HG02870 (cell line): ENCODE measurements around the gene CNTRL.
A peak's percentile ranks its signal among the peaks of the same experiment; 100 is the strongest.

Experiments used
- ATAC-seq: cut with Tn5 transposase; IDR thresholded peaks from one replicate; pipeline ENCODE4 v1.9.1; 2021; ENCODE audit warnings: mild to moderate bottlenecking, moderate library complexity; ENCODE audit not compliant: unreplicated experiment

CNTRL gene

DNA sequence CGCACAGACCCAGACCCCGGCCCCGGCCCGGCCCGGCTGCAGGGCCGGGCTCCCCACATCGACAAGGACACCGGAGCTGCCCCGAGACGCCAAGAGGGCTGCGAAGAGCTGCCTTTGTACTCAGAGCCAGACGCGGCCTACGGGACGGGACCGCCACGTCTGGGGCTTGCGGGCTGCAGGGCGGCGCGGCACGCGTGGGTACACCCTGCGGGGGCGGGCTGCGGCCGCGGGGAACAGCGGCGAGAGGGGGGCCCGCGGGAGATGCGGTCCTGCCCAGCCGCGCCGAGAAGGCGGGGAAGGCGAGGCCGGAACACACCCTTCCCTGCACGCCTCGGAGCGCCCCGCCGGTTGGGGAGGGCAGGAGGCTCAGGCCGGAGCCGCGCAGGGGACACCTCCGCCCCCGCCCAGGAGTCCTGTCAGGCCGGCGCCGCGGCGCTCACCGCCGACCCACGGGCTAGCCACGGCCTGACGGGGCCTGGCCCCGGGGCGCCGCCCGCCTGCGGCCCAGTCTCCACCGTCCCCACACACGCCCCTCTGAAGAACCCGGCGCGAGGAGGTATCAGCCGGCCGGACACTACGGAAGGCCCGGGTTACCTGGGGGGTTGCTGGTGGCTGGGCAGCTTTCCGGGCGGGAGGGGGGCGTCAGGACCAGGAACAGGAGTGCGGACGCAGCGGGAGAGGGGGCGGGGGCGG, 126.4 kb downstream of the CNTRL start:
- ATAC-seq, result peak; percentile 19

DNA sequence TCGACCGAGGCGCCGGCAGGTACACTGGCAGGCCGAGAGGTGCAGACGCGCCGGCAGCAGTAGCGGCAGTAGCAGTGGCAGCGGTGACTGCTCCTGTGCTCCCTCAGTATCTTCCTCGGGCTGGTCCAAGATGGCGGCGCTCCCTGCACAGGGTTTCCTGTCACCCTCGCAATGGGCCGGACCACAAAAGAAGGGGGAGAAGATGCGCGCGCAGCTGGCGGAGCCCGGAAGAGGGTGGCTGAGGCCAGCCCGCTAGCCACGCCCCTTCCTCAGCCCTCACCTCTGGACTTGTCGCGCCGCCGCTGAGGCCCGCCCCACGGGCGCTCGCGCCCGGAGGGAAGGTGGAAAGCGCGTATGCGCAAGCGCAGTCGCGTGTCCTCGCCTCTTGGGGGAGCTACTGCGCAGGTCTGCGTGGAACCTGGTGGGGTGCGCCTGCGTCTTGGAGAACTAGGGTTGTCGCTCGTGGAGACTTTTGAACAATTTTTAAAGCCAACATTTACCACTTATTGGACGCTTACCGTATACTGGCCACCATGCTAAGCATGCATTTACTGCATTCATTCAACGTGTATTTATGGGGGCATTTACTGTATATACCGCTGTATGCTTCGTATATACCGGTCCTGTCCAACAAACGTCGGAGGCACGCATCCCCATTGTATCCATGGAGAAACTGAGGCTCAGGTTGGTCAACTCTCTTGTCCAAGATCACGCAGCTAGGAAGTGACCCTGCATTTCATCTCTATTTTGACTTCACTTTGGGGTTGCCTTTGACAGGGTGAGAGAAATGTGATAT, 127.2 kb downstream of the CNTRL start, which contains the start of gene RAB14:
Gene RAB14, minus strand, starts transcription at position 132 of the 796 bp plus-strand sequence. CDS start 8,457 bp downstream, outside the sequence.
- ATAC-seq, result peak; percentile 84

DNA sequence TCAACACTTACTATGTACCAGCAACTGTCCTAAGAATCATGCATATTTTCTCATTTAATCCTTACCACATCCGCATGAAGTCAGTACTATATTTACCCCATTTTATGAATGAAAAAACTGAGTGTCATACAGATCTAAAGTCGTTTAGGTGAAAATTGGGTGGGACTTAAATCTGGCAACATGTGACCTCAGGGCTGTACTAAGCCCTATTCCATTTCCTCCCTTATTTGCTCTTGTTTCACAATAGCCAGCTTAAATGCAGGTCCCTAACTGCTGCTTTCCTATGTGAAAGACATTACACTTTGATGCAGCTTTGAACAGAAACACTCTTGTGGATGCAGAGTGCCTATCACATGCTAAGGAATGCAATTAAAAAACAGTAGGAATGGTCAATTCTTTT, 129.4 kb downstream of the CNTRL start:
- ATAC-seq, result no peak

DNA sequence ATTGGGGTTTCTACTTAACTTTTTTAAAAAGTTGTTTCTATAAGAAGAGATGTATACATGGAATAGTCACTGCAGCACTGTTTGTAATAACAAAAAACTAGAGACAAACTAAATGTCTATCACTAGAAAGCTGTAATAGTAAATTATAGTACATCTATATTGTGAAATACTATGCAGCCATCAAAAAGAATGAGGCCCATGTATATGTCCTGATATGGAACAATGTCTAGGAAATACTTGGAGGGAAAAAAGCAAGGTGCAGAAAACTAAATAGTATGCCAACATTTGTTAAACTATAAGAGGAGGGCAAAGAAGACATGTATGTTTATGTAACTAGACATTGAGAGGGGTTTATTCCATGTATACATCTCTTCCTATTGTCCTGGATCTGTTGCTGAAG, 129.9 kb downstream of the CNTRL start:
- ATAC-seq, result no peak

DNA sequence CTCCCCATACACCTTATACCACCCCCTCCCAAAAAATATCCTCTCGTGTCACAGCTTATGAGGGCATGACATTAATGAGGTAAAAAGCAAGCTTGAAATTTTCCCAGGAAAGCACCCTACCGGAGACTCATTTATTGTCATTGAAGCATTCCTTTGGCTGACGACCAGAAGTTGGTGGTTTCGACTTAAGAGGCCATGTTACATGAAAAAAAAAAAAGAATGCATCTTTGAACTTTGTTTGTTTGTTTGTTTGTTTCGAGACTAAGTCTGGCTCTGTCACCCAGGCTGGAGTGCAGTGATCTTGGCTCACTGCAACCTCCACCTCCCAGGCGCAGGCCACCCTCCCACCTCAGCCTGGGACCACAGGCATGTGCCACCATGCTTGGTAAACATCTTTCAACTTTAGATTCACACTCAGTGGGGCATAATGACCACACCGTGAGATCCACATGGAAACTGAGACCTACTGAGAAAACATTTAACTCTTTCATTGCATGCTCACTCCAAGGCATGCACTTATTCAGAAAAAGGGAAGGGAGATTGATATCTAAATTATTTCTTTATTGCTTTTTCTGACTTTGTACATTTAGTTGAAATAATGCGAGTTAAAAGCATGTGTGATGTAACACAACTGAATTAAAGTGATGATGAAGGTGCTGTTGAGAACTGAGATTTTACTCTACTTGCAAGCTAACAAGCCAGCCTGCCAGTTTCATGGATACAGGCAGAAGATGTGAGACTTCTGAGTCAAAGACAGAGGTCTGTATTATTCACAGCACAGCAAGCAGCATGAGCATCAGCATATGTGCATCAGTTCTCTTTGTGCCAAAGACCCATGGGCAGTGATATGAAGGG, 132.0 kb downstream of the CNTRL start:
- peak; percentile 57 for ATAC-seq

DNA sequence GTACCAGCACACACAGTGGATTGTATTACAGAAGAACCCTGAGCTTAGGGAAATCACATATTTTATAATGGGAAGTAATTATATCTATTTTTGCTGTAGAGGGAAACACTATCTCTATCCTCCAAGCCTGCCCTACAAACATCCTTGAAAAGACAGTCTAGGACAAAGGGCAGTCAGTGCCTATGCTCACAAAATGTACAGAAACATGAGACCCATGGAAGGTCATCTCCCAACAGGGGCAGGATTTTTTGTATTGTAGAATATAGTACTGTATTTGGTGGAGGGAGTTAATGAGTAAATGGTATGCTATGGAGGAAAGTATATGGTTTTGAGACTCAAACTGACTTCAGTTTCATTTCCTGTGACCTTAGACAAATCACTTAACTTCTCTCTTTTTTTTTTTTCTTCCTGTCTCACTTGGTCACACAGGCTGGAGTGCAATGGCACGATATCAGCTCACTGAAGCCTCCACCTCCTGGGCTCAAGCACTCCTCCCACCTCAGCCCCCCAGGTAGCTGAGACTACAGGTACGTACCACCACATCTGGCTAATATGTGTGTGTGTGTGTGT, 132.7 kb downstream of the CNTRL start:
- ATAC-seq, result peak; percentile 86

DNA sequence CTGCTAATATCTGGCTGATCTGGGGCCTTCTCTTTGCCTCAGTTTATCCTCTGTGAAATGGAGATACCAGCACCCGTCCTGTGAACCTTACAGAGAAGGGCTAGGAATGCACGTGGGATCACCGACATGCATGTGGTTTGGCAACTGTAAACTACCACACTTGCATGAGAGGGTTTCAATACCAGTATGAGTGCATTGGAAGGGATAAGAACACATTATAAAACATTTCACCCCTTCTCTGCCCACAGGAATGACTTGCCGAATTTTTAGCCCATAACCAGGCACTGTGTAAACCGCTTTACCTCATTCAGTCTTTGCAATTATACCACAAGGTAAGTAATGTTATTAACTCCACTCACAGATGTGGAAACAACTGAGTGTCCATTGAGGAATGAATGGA, 135.8 kb downstream of the CNTRL start:
- ATAC-seq, result no peak

DNA sequence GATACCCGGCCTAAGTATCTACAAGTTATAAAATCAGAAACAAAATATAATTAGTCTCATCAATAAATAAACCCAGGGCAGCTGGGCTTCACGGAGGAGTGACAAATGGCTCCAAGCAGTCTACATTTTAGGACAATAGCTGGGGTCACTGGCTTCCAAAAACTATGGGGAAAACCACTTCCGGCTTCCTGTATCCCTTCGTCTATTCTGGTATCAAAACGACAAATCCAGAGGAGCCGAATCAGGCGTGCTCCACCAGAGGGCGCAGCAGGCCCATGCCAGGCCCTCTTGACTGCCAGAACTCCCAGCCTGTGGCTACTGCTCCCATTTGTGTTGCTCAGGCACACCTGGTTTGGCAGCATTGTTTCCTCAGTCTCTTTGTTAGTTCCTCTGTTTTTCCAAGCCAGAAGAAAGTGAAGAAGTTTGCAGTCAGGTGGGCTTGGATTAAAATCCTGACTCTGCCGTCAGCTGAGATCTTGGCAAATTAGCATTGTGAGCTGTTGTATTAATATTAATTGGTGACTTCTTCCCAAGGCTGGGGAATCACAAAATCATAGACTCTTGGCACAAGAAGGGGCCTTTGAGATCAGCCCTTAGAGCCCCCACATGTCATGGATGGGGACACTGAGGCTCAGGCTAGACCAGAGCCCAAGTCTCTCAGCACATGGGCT, 138.5 kb downstream of the CNTRL start:
- no peak for ATAC-seq

DNA sequence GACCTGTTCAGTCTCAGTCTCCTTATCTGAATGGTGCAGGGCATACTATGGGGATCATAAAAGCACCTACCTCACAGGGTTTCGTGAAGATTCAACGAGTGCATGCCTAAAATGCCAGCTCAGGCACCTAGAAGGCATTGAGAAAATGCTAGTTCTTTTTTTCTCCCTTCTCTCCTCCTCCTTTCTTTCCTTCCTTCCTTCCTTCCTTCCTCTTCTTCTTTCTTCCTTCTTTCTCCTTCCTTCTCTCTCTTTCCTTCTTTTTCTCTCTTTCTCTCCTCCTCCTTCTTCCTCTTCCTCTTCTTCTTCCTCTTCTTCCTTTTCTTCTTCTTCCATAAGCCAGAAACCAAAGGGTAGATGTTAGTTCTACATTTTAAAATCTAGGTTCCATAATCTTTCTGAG, 139.2 kb downstream of the CNTRL start:
- ATAC-seq, result no peak

DNA sequence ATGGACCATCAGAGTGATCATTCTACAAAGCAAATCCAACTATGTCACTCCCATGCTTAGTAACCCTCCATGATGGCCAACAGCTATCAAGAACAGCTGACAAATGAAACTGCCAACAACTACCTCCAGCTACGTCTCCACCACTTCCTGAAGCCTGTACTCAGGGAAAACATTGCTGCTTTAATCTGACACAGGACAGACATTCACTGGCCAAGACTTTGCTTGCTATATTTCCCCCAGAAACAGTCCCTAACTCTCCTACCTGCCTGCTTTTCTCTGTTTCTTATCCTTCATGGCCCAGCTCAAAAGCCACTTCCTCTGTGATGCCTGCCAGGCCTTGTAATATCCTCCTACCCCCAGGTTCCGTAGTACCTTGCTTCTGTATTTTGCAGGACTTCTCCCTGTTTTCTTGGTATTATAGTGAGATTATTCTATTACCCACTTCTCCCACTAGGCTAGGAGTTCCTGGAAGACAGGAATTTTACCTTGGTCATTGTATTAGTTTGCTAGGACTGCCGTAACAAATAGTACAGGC, 141.6 kb downstream of the CNTRL start:
- ATAC-seq, result no peak

DNA sequence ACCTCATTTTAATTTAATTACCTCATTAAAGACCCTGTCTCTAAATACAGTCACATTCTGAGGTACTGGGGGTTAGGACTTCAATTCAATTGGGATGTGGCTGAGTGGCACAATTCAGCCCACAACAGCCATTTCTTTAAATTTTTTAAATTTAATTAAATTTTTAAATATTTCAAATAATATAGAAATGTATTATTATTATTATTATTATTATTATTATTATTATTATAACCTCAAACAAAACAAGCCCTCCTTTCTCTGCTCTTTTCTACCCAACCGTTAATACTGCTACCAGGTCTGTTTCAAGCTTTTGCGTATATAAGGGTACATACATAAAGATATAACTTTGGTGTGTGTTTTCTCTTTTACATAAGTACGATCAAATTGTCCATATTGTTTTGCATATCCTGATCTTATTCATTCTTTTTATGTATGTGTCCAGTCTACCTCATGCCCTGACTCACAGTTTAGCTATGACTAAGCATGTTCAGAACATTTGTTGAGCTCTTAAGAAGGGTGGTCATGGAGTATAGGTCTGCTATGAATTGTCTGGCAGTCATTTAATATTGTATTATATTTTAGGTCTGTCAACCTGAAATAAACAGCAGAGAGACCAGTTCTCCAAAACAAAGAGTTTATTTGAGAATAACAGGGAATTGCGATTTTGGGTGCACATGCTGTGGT, 143.0 kb downstream of the CNTRL start:
- peak; percentile 95 for ATAC-seq

DNA sequence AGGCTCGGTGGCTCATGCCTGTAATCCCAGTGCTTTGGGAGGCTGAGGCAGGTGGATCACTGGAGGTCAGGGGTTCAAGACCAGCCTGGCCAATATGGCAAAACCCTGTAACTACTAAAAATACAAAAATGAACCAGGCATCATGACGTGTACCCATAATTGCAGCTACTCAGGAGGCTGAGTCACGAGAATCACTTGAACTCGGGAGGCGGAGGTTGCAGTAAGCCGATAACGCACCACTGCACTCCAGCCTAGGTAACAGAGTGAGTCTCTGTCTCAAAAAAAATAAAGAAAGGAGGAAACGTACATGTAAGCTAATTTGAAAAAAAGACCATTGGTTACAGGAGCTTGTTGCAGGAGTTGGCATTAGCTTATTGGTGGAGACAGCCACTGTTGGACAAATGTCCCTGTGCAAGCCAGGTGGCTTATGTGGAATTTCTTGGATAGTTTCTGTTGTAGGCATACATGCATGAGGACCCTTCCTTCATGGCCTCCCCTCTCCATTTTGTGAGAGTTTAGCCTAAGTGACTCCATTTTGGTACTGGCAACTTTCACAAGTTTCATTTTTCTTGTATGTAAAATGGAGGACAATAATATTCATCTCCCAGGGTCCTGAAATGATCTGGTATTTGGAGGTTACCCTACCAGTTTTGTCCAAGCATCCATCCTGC, 143.7 kb downstream of the CNTRL start:
- peak; percentile 25 for ATAC-seq

DNA sequence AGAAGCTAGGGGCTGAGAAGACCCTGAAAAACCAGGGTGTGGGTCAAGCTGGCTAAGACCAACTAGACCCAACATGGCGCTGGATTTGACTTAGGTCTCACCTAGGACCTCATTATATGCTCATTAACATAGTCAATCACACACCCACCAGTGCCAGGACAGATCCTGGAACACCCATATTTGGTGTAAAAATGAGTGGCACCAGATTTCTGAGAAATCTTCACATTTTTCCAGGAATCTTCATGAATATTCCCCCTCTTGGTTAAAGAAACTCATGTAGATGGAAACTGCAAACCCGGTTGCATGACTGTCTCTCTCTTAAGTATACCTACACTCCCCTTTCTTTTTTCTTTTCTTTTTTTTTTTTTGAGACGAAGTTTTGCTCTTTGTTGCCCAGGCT, 144.8 kb downstream of the CNTRL start:
- ATAC-seq, result no peak

DNA sequence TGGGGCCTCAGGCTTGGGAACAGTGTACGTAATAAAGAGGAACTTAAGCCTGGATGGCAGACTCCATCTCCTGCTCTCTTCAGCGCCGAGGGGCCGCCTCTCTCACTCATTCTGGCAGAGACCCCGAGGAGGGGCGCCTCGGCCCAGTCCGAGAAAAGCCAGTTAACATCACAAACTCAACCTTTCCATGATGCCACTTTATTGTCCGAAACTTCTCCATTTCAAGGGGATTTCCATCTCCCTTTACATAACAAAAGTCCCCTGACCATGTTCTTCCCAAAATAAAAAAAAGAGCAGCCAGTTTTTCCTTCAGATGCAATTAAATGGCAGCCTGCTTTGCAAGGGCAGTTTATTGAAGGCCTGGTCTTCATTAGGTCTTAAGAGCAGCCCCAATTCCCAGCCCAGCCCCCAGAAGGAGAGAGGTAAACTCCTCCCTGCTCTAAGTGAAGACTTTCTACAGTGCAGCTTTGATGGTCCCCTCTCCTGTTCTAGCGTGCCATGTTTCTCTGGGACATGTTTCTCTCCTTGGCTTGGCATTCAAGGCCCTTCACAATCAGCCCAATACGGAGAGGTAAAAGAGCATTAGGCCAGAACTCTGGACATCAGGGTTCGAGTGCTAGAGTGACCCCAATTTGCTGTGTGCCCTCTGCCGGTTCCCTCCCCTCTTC, 146.4 kb downstream of the CNTRL start:
- no peak for ATAC-seq

DNA sequence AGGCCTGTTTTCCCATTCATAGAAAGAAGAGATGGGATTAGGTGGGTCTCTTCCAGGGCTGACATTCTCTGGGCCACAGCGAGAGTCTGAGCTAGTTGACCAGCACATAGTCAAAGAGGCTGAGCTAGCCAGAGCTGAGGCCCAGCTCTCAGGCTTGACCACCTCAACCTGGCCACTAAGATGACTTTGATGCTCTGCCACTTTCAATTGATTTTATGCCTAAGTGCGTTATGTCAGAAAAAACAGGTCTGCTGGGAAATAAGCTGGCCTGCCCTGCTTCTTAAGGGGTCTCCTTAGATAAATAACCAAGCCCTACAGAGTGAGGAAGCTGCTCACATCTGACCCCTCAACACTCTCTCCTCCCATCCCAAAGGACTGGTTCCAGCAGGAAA, 146.9 kb downstream of the CNTRL start:
- no peak for ATAC-seq

DNA sequence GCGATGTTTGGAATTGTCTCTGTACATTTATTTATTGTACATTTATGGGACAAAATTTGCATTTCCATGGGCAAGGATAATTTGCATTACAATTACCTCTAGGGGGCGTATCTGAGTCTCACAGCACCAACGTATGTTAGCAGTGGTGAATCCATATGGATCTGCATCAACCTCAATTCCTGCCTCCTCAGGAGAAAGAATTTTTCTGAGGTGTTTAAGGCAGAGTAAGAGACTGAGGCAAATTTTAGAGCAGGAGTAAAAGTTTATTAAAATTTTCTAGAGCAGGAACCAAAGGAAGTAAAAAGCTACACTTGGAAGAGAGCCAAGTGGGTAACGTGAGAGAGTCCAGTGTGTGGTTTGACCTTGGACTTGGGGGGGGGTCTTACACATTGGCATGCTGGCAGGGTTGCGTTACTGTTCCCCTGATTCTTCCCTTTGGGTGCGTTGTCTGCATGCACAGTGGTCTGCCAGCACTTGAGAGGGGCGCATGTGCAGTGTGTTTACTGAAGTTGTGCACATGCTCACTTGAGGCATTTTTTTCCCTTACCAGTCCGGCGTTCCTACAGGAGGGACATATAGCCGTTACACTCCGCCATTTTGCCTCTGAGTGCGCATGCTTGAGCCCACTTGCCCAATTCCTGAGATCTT, 147.9 kb downstream of the CNTRL start:
- ATAC-seq, result no peak

DNA sequence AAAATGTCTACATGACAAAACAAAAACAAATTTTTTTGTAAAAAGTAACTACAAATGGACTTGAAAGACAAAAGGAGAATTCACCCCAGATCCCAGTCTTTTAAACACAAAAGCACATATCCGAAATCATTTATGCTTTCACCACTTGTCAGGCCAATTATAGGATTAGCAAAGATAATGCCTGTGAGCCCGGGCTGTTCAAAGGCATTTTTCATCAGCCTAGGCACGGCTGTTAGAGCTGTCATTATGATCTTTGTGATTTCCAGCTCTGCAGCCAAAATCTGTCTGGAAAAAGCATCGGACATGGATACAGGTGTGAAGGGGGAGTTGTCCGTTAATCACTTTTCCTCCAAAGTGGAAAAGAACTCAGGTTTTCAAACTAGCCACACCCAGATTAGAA, 150.5 kb downstream of the CNTRL start:
- no peak for ATAC-seq

DNA sequence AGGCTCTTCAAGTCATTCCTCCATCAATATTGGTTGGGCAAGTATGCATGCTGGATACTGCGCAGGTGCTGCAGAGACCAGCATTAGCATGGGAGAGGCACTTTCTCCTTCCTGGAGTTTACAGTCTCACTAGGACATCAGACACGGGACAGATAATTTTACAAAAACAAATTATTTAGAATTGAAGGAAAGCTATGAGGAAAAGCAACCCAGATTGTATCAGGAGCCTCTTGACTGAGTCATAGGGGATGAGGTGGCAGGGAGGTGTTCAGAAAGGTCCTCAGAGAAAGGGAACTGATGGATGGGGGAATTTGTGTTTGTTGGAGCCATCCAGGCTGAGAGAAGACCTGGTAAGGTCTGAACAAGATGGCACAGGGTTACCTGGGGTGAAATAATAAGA, 151.4 kb downstream of the CNTRL start:
- ATAC-seq, result no peak
